OCI-LY1 (cell line): Measurements from ENCODE around the gene NEGR1.

Experiments used
- H2AFZ ChIP-seq: fragments of 200-600 bp; sonication (generic), shearing (Covaris generic); 2 replicates; pipeline ENCODE4 v1.6.0; 2014; ENCODE audit warnings: antibody characterized with exemption, mild to moderate bottlenecking, low read length
- H3F3A ChIP-seq: fragments of 200-600 bp; sonication (generic), shearing (Covaris generic); 2 replicates; pipeline ENCODE4 v1.6.0; 2014; ENCODE audit warnings: mild to moderate bottlenecking, antibody characterized with exemption, low read length, moderate library complexity; ENCODE audit not compliant: insufficient read depth
- H3K27ac ChIP-seq: fragments of 200-600 bp; sonication (generic); 2 replicates; pipeline ENCODE4 v1.5.1; 2014; ENCODE audit warnings: low read length, mixed run types, mild to moderate bottlenecking, low read depth; ENCODE audit not compliant: poor library complexity, severe bottlenecking
- H3K27me3 ChIP-seq: fragments of 200-600 bp; sonication (generic); 2 replicates; pipeline ENCODE4 v1.6.0; 2014; ENCODE audit warnings: antibody characterized with exemption, mild to moderate bottlenecking, low read length, moderate library complexity; ENCODE audit not compliant: insufficient read depth
- H3K36me3 ChIP-seq: fragments of 200-600 bp; sonication (generic); 2 replicates; pipeline ENCODE4 v1.6.1; 2014; ENCODE audit warnings: mild to moderate bottlenecking, antibody characterized with exemption, low read length, moderate library complexity, mixed read lengths; ENCODE audit not compliant: insufficient read depth
- H3K4me1 ChIP-seq: fragments of 200-600 bp; sonication (generic); 2 replicates; pipeline ENCODE4 v1.5.1; 2014; ENCODE audit warnings: mild to moderate bottlenecking, low read length, moderate library complexity; ENCODE audit not compliant: insufficient read depth, severe bottlenecking
- H3K4me2 ChIP-seq: fragments of 200-600 bp; sonication (generic), shearing (Covaris generic); 2 replicates; pipeline ENCODE4 v1.6.1; 2014; ENCODE audit warnings: low read length
- H3K4me3 ChIP-seq: fragments of 200-600 bp; sonication (generic); 2 replicates; pipeline ENCODE4 v1.5.1; 2014; ENCODE audit warnings: low read length, low read depth, mild to moderate bottlenecking, mixed read lengths; ENCODE audit not compliant: poor library complexity, severe bottlenecking
- H3K79me2 ChIP-seq: fragments of 200-600 bp; shearing (Covaris generic); 2 replicates; pipeline ENCODE4 v1.6.1; 2016; ENCODE audit warnings: mixed run types, low read length, mixed read lengths; ENCODE audit not compliant: insufficient read depth
- H3K9ac ChIP-seq: fragments of 200-600 bp; sonication (generic), shearing (Covaris generic); 2 replicates; pipeline ENCODE4 v1.6.1; 2014; ENCODE audit warnings: mild to moderate bottlenecking, low read length, mixed read lengths
- H3K9me2 ChIP-seq: fragments of 200-600 bp; sonication (generic), shearing (Covaris generic); 2 replicates; pipeline ENCODE4 v1.6.1; 2014; ENCODE audit warnings: low read depth, mild to moderate bottlenecking, low read length, mixed read lengths
- H3K9me3 ChIP-seq: fragments of 200-600 bp; shearing (Covaris generic); 2 replicates; pipeline ENCODE4 v1.6.1; 2014; ENCODE audit warnings: low read length, mixed read lengths
- H4K20me1 ChIP-seq: fragments of 200-600 bp; sonication (generic), shearing (Covaris generic); 2 replicates; pipeline ENCODE4 v1.6.0; 2016; ENCODE audit warnings: mild to moderate bottlenecking, low read length; ENCODE audit not compliant: insufficient read depth
- CTCF ChIP-seq: fragments of 200-600 bp; sonication (generic), shearing (Covaris generic); IDR thresholded peaks from 2 replicates; pipeline ENCODE4 v1.5.1; 2017; ENCODE audit warnings: mild to moderate bottlenecking, antibody characterized with exemption, low read length, moderate library complexity, mixed read lengths
- EZH2 ChIP-seq: fragments of 200-600 bp; sonication (generic), shearing (Covaris generic); IDR thresholded peaks from 2 replicates; pipeline ENCODE4 v1.8.0; 2017; ENCODE audit warnings: borderline replicate concordance, mixed run types, mild to moderate bottlenecking, antibody characterized with exemption, low read length, moderate library complexity, mixed read lengths

NEGR1 gene

GRCh38 chr1:72109916-72110315 lies 172.4 kb downstream of the NEGR1 start:
- H3K27ac ChIP-seq: no peak overlapping the region
- H3K79me2 ChIP-seq: no peaks in the 10 kb centered on the region
- no peaks in the 10 kb centered on the region for H3F3A ChIP-seq
- no peaks in the 10 kb centered on the region for H3K9me2 ChIP-seq
- H3K36me3 ChIP-seq: no peaks in the 10 kb centered on the region
- H3K9me3 ChIP-seq: no peaks in the 10 kb centered on the region
- TF ChIP-seq CTCF: no peak
- no peak for TF ChIP-seq EZH2
- no peaks in the 10 kb centered on the region for H3K4me1 ChIP-seq
- no peak overlapping the region for H3K4me2 ChIP-seq
- no peak overlapping the region for H2AFZ ChIP-seq
- H3K9ac ChIP-seq: no peak overlapping the region
- no peak overlapping the region for H3K4me3 ChIP-seq
- H4K20me1 ChIP-seq: no peaks in the 10 kb centered on the region
- H3K27me3 ChIP-seq: no peaks in the 10 kb centered on the region

- Histone ChIP-seq H3K27me3 (no peaks in the 10 kb centered on the region), H4K20me1 (no peaks in the 10 kb centered on the region), H3K9me2 (no peaks in the 10 kb centered on the region), H3K4me3 (no peak overlapping the region), H3F3A (no peaks in the 10 kb centered on the region), H3K4me1 (no peaks in the 10 kb centered on the region), H3K9ac (no peak overlapping the region), H2AFZ (no peak overlapping the region), H3K36me3 (no peaks in the 10 kb centered on the region), H3K79me2 (no peaks in the 10 kb centered on the region), H3K27ac (no peak overlapping the region), H3K9me3 (no peaks in the 10 kb centered on the region), H3K4me2 (no peak overlapping the region)
- no peak for TF ChIP-seq CTCF
- TF ChIP-seq EZH2: no peak
Observed at GRCh38 chr1:72105201-72105600, 177.1 kb downstream of the NEGR1 start.

- no peaks in the 10 kb centered on the region for H3K79me2 ChIP-seq
- H3K27me3 ChIP-seq: no peaks in the 10 kb centered on the region
- no peak overlapping the region for H3K9ac ChIP-seq
- H4K20me1 ChIP-seq: no peaks in the 10 kb centered on the region
- H3F3A ChIP-seq: no peaks in the 10 kb centered on the region
- no peak overlapping the region for H3K4me3 ChIP-seq
- no peaks in the 10 kb centered on the region for H3K9me2 ChIP-seq
- no peak for TF ChIP-seq CTCF
- no peak for TF ChIP-seq EZH2
- H2AFZ ChIP-seq: no peak overlapping the region
- no peaks in the 10 kb centered on the region for H3K4me1 ChIP-seq
- H3K36me3 ChIP-seq: no peaks in the 10 kb centered on the region
- no peak overlapping the region for H3K27ac ChIP-seq
- H3K9me3 ChIP-seq: no peaks in the 10 kb centered on the region
- H3K4me2 ChIP-seq: no peak overlapping the region
Observed at GRCh38 chr1:72101840-72102632, 180.3 kb downstream of the NEGR1 start.
